ENCODE results near the gene INHA.

INHA gene

GRCh38 chr2:219597552-219598307 lies 25.6 kb downstream of the INHA start, which contains the start of gene STK11IP:
TSS of gene STK11IP (plus strand) at chr2:219597857. CDS start at chr2:219598120, 263 bp downstream.
- peak; percentile 95 for DNase-seq (ENCODE audit: low spot score)
- TF ChIP-seq CTCF (IDR thresholded peaks at IDR 0.05; ENCODE audit: extremely low read depth, missing control alignments) = no peak

- DNase-seq (ENCODE audit: low spot score) = no peak
- no peak for TF ChIP-seq CTCF (IDR thresholded peaks at IDR 0.05; ENCODE audit: extremely low read depth, missing control alignments)
Measured at GRCh38 chr2:219598308-219599078, 26.4 kb downstream of the INHA start.

GRCh38 chr2:219603771-219604170 lies 31.7 kb downstream of the INHA start:
- no peak for TF ChIP-seq CTCF (IDR thresholded peaks at IDR 0.05; ENCODE audit: extremely low read depth, missing control alignments)
- no peak for DNase-seq (ENCODE audit: low spot score)

GRCh38 chr2:219605607-219605954 lies 33.5 kb downstream of the INHA start:
- no peak for DNase-seq (ENCODE audit: low spot score)
- no peak for TF ChIP-seq CTCF (IDR thresholded peaks at IDR 0.05; ENCODE audit: extremely low read depth, missing control alignments)

GRCh38 chr2:219607931-219608330 lies 35.8 kb downstream of the INHA start:
- DNase-seq (ENCODE audit: low spot score) = no peak
- TF ChIP-seq CTCF (IDR thresholded peaks at IDR 0.05; ENCODE audit: extremely low read depth, missing control alignments) = no peak

- DNase-seq (ENCODE audit: low spot score) = no peak
- no peak for TF ChIP-seq CTCF (IDR thresholded peaks at IDR 0.05; ENCODE audit: extremely low read depth, missing control alignments)
Measured at GRCh38 chr2:219608399-219608964, 36.4 kb downstream of the INHA start.
